Thyroid gland (tissue), 4 donors: ENCODE data around the gene LMBR1. TPM values are rescaled to one million over a fixed set of nuclear protein-coding genes. Genes with fewer than 3 reads are reported as not detected.

ENCODE experiments used
- DNase-seq, 2 donors: peaks; one replicate each; pipeline ENCODE4 v3.0.0-alpha.2; 2019
- H3K27ac ChIP-seq, 3 donors: fragments of 200-600 bp; sonication (generic); 1 replicate in 2 of 3; 2 replicates in 1 of 3; pipeline ENCODE4 v1.5.1; 2016 to 2019; ENCODE audit warnings: mild to moderate bottlenecking in 1 of 3, moderate library complexity in 1 of 3
- H3K27me3 ChIP-seq: fragments of 200-600 bp; sonication (generic); one replicate; pipeline ENCODE4 v1.5.1; 2019
- H3K36me3 ChIP-seq, 2 donors: fragments of 200-600 bp; sonication (generic); one replicate each; pipeline ENCODE4 v1.5.1; 2016 to 2019
- H3K4me1 ChIP-seq, 2 donors: fragments of 200-600 bp; sonication (generic); one replicate each; pipeline ENCODE4 v1.5.1; 2017 to 2019
- H3K4me3 ChIP-seq, 3 donors: fragments of 200-600 bp; sonication (generic); replicated peaks in 1 of 3; 1 replicate in 2 of 3; 2 replicates in 1 of 3; pipeline ENCODE4 v1.5.1; 2016; ENCODE audit warnings: mild to moderate bottlenecking in 1 of 3
- H3K9me3 ChIP-seq: fragments of 200-600 bp; sonication (generic); one replicate; pipeline ENCODE4 v1.5.1; 2017
- CTCF ChIP-seq, 6 experiments: fragments of 200-600 bp in 3 of 6; fragments of 450-650 bp in 3 of 6; sonication (generic) in 3 of 6; IDR thresholded peaks; one replicate each; pipeline ENCODE4 v1.5.1; 2016 to 2019; ENCODE audit warnings: antibody characterized with exemption in 6 of 6, mild to moderate bottlenecking in 2 of 6, inconsistent platforms in 1 of 6, moderate library complexity in 1 of 6
- POLR2A ChIP-seq, 2 donors: fragments of 450-650 bp; IDR thresholded peaks; one replicate each; pipeline ENCODE4 v1.6.1; 2017; ENCODE audit warnings: antibody characterized with exemption in 2 of 2, mild to moderate bottlenecking in 2 of 2, moderate library complexity in 1 of 2
- WGBS, 2 donors: methylation state at CpG; one replicate each; pipeline ENCODE4 v1.1.5; 2017; 5-methylcytosine and 5-hydroxymethylcytosine counted together
- intact Hi-C: fragments of 100-400 bp; cut with DNase I; formaldehyde crosslinking; loops from one replicate; pipeline ENCODE4 v1.15.1; 2023
- total RNA-seq, 4 donors: library from RNA; depleted of rRNA; stranded (reverse); fragments of >200 nt; gene quantifications; one replicate each; pipeline ENCODE4 v1.2.3, GENCODE V29; 2016

The LMBR1 gene
- total RNA-seq, 4 donors from 2014 or later = 73.9 to 205 (median 113) TPM

DNA sequence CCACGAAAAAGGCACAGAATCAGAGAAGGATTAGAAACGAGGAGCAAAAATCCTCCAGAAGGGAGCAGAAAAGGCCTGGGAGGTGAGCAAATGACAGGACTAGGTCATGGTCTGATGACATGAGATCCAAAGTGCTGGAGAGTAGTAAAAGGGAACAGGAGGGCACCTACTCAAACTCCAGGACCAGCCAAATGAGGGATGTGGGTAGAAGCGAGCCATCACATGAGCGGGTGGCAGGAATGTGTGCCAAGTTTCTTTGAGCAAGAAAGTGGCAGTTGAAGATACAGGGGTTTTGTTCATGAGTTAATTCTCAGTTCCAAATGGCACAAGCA lies 139.8 kb downstream of the LMBR1 start:
- 89 to 91% methylated on average over 4 of the region's 4 CpGs for WGBS, 2 donors
- no peak overlapping the region for H3K27ac ChIP-seq

DNA sequence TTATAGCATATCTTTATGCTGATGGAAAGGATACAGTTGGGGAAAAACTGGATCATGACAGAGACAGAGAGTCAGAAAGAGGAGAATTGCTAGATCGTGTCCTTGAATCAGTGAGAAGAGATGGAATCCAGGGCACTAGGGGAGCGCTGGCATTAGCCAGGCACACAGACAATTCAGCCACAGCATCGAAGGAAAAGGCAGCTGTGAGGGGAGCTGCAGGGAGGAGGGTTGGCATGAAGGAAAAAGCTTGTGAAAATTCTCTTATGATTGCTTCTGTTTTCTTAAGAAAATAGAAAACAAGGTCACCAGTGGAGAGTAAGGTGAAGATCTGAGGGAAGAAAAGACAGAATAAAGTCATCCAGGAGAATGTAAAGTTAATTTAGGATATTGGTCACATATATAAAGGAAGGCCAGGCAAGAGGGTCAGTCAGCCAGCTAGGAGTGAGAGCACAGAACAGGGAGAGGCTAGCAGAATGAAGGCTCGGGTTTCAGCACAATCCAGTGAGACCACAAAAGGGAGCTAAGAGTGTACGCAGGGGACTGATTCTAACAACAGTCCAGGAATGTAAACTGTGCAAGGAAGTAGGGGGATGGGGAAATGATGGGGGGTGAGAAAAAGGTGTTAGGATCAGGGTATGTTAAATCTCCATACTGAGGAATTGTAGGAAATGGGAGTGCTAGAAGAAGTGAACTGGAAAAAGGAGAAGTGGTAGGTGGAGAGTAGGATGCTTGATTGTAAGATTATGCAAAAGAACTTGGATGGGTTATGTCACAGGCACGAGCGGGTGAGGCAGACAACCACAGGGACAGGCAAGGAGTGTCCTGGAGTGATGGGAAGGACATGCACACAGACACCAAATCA lies 140.4 kb downstream of the LMBR1 start:
- no peak overlapping the region for H3K4me3 ChIP-seq
- 74 to 78% methylated on average over 7 of the region's 7 CpGs for WGBS, 2 donors

More for the DNA sequence above, 139.8 kb downstream of the LMBR1 start:
- Histone ChIP-seq H3K4me1 (no peaks in the 10 kb centered on the region), H3K27me3 (no peaks in the 10 kb centered on the region), H3K4me3 (no peak overlapping the region), H3K9me3 (no peaks in the 10 kb centered on the region), H3K36me3 (no peaks in the 10 kb centered on the region)
- no peak for TF ChIP-seq POLR2A (IDR thresholded peaks at IDR 0.05)
- no peak for TF ChIP-seq CTCF (IDR thresholded peaks at IDR 0.05)
- intact Hi-C loops = no loop called here
- no peak for DNase-seq

GRCh38 chr7:156751319-156751718 lies 141.7 kb downstream of the LMBR1 start:
- no peak for DNase-seq
- Histone ChIP-seq H3K27ac (no peak overlapping the region), H3K27me3 (no peaks in the 10 kb centered on the region), H3K9me3 (no peaks in the 10 kb centered on the region), H3K36me3 (no peaks in the 10 kb centered on the region), H3K4me3 (no peak overlapping the region), H3K4me1 (no peaks in the 10 kb centered on the region)
- no peak for TF ChIP-seq POLR2A (IDR thresholded peaks at IDR 0.05)
- TF ChIP-seq CTCF (IDR thresholded peaks at IDR 0.05) = no peak
- intact Hi-C loops = no loop called here
- 88 to 89% methylated on average over 3 of the region's 3 CpGs for WGBS, 2 donors

More for the DNA sequence above, 140.4 kb downstream of the LMBR1 start:
- no peak overlapping the region for H3K27ac ChIP-seq
- DNase-seq = no peak
- no peaks in the 10 kb centered on the region for H3K36me3 ChIP-seq
- intact Hi-C loops = no loop called here
- TF ChIP-seq POLR2A (IDR thresholded peaks at IDR 0.05) (no peak), CTCF (IDR thresholded peaks at IDR 0.05) (no peak)
- H3K27me3 ChIP-seq = no peaks in the 10 kb centered on the region
- H3K9me3 ChIP-seq = no peaks in the 10 kb centered on the region
- no peaks in the 10 kb centered on the region for H3K4me1 ChIP-seq

DNA sequence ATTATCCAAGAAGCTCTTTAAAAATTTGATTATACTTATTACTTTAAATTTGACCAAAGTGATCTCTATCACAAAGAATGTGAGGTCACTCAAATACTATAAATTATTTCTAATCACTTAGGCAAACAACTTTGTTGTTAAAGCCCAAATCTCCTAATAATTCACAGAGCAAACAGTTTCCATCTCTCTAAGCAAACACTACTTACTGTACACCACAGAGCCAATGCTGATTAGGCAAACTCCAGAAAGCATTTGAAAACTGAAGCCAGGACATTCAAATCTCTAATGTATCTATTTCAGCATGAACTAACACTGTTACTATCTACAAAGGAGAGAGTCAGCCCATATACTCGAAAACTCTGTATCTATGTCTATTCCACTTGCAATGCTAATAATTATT lies 145.3 kb downstream of the LMBR1 start:
- H3K4me3 ChIP-seq = no peak overlapping the region
- 89 to 94% methylated on average over 1 of the region's 1 CpG for WGBS, 2 donors
- no peaks in the 10 kb centered on the region for H3K9me3 ChIP-seq
- H3K27me3 ChIP-seq = no peaks in the 10 kb centered on the region
- intact Hi-C loops = no loop called here
- H3K4me1 ChIP-seq = no peaks in the 10 kb centered on the region
- no peak overlapping the region for H3K27ac ChIP-seq
- DNase-seq = no peak
- H3K36me3 ChIP-seq = no peaks in the 10 kb centered on the region
- TF ChIP-seq CTCF (IDR thresholded peaks at IDR 0.05) (no peak), POLR2A (IDR thresholded peaks at IDR 0.05) (no peak)

DNA sequence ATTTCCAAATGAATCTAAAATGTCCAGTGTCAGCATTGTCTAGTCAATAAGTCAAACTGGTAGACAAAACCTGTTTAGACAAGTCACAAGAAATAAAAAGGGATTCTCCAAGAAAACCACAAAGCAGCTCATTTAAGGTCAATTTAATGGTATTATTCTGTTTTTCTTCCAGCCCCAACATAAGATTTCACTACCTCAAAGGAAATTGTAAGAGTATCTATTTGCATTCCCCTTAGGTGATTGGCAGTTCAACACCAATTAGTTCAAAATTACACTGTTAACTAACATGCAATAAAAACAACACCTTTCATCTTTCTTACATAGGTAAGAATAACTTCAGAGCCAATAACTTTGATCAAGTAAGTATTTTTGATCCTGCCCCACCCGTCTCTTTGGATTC lies 146.1 kb downstream of the LMBR1 start:
- no peaks in the 10 kb centered on the region for H3K36me3 ChIP-seq
- no peaks in the 10 kb centered on the region for H3K9me3 ChIP-seq
- H3K4me3 ChIP-seq = no peak overlapping the region
- 94 to 98% methylated on average over 1 of the region's 1 CpG for WGBS, 2 donors
- H3K4me1 ChIP-seq = no peaks in the 10 kb centered on the region
- DNase-seq = no peak
- no peak overlapping the region for H3K27ac ChIP-seq
- no peaks in the 10 kb centered on the region for H3K27me3 ChIP-seq
- no peak for TF ChIP-seq CTCF (IDR thresholded peaks at IDR 0.05)
- no peak for TF ChIP-seq POLR2A (IDR thresholded peaks at IDR 0.05)
- intact Hi-C loops = no loop called here
